ENCODE measurements around the gene ABTB2.
A peak's percentile ranks its signal among the peaks of the same experiment; 100 is the strongest.

The ABTB2 gene

GRCh38 chr11:34263441-34264091 lies 94.2 kb downstream of the ABTB2 start:
- H3K27ac ChIP-seq: peak overlapping the region; percentile 32

GRCh38 chr11:34262531-34263081 lies 95.2 kb downstream of the ABTB2 start:
- H3K27ac ChIP-seq: peak overlapping the region; percentile 32
- no peak for TF ChIP-seq CTCF (conservative IDR thresholded peaks at IDR 0.05)
- TF ChIP-seq ZFX (IDR thresholded peaks at IDR 0.05): no peak

More at GRCh38 chr11:34263441-34264091, 94.2 kb downstream of the ABTB2 start:
- no peak for TF ChIP-seq CTCF (conservative IDR thresholded peaks at IDR 0.05)
- TF ChIP-seq ZFX (IDR thresholded peaks at IDR 0.05): no peak

- H3K27ac ChIP-seq: no peak overlapping the region
- TF ChIP-seq ZFX (IDR thresholded peaks at IDR 0.05): no peak
- no peak for TF ChIP-seq CTCF (conservative IDR thresholded peaks at IDR 0.05)
Measured at GRCh38 chr11:34261820-34262219, 96.0 kb downstream of the ABTB2 start.

DNA sequence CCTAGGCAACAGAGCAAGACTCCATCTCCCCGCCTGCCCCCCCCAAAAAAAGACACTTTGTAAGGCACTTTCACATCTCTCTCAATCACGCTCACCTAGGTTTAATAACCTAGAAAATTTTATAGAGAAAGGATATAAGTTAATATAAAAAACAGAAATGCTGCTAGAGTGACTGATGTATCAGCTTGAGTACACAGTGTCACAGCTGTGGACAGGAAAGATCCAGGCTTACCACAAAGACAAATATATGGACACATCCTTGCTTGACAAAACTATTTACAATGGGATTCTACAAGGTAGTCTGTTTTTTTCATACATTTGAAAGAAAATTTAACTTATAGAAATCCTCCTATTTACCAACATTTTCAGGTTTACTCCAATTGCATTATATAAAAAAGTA lies 96.7 kb downstream of the ABTB2 start:
- no peak overlapping the region for H3K27ac ChIP-seq
- TF ChIP-seq CTCF (conservative IDR thresholded peaks at IDR 0.05) (no peak), ZFX (IDR thresholded peaks at IDR 0.05) (no peak)

DNA sequence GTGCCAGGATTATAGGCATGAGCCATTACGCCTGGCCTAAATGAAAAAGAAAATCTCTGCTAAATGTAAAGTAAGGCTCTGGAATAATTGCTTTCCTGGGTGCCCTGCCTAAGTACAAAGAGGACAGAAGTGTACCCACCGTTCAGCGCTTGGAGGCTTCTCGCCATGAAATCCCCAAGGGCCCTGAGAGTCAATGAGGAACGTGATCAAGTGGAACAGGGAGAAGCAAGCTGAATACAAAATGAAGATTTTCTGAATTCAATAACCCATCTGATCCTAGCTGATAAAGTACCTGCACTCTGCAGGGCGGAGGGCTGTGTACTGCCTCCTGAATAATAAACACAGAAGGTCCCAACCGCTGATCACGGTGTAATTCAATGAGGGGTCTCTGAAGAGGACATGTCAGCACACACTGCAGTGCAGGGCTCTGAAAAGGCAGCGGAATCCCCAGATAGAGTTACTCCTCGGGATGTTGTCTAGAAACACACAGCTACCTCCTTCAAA lies 97.7 kb downstream of the ABTB2 start:
- H3K27ac ChIP-seq: no peak overlapping the region
- no peak for TF ChIP-seq CTCF (conservative IDR thresholded peaks at IDR 0.05)
- no peak for TF ChIP-seq ZFX (IDR thresholded peaks at IDR 0.05)

GRCh38 chr11:34259087-34259486 lies 98.7 kb downstream of the ABTB2 start:
- no peak for TF ChIP-seq ZFX (IDR thresholded peaks at IDR 0.05)
- no peak for TF ChIP-seq CTCF (conservative IDR thresholded peaks at IDR 0.05)
- no peak overlapping the region for H3K27ac ChIP-seq

DNA sequence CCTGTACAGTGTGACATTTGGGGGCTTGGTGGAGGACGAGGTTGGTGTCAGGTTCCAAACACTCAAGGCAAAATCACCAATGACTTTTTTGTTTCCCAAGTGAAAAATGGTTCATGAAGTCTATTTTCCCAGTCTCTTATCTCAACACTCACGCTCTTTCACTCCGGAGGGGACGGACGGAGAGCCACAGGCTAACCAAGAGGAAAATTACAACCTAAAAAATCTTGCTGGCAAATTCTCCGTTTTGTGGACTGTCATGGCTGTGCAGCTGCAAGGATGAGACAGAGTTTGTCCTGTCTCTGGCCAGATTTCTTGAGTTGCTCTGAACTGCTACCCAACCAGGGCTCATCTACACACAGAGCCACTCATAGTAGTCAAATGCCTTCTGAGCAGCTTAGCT lies 101.2 kb downstream of the ABTB2 start:
- no peak overlapping the region for H3K27ac ChIP-seq
- TF ChIP-seq CTCF (conservative IDR thresholded peaks at IDR 0.05): no peak
- no peak for TF ChIP-seq ZFX (IDR thresholded peaks at IDR 0.05)
